Activated CD8-positive, alpha-beta memory T cell treated with anti-CD3 and anti-CD28 coated beads, Interleukin-2, amount 50 U/mL, for 4 hours (primary cell): ENCODE measurements around the gene ZNF470.

Source experiments
- DNase-seq: peaks from one replicate; pipeline ENCODE4 v3.0.0-alpha.2; 2020

ZNF470 gene

DNA sequence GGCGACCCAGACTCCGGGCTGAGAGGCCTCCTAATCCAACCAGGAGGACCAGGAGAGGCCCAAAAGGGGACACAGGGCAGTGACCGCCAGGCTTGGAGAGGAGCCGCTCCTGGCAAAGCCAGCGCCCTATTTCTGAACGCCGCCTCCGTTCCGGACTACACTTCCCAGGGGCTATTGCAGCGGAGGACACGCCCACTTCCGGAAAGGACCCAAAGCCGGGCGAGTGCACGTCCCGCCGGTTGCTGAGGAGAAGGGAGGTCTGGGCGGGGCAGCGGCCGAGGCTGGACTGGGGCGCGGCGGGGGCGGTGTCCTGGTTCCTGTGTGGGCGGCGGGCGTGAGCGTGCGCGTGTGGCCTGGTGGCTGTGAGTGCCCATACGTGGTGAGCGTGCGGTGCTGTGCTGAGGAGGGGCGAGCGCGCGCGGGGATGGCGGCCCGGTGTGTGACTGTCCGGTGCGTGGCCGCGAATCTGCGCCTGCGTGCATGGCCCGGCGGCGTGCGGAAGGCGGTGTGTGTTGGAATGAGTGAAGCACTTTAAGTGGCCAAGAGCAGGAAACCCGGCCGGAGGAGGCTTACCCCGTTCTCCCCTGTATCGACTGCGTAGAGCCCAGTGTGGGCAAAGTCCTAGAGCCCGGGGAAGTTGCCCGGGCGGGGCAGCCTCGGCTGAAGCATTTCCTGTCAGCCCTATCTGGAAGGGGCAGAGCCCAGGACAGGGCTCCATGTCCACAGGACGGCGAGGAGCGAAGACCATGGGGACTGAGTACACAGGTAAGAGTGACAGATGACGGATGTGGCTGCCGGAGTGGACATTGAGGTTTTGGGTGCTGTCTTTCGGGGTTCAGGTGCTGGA, at the start of gene ZNF470:
Gene ZNF470, plus strand, starts transcription at position 195 of the 847 bp plus-strand sequence. CDS start 2,844 bp downstream, outside the sequence.
- DNase-seq: peak; percentile 88

DNA sequence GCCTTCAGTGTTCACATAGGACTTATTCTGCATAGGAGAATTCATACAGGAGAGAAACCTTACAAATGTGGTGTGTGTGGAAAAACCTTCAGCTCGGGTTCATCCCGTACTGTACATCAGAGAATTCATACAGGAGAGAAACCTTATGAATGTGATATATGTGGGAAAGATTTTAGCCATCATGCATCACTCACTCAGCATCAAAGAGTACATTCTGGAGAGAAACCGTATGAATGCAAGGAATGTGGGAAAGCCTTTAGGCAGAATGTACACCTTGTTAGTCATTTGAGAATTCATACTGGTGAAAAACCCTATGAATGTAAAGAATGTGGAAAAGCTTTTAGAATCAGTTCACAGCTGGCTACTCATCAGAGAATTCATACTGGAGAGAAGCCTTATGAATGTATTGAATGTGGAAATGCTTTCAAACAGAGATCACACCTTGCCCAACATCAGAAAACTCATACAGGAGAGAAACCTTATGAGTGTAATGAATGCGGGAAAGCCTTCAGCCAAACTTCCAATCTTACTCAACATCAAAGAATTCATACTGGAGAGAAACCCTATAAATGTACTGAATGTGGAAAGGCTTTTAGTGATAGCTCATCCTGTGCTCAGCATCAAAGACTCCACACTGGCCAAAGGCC, 41.9 kb upstream of the ZNF470 start:
- no peak for DNase-seq

DNA sequence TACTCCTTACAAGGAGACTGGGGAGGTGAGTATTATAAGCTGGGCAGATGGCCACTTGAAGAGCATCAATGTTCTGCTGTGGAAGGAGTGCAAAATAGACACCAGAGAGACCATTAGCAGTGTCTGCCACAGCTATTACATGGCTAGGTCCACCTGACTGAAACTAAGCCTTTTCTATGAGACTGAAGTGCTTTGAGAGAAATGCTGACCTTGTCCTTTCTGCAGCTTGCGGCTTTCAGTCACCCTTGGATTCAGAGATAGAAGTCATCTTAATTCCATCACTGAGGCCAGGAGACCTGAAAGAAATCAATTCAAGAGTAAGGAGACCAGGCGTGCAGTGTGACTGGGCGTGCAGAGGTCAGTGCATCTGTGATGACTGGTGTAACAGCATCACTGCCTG, 29.8 kb upstream of the ZNF470 start:
- DNase-seq: no peak

DNA sequence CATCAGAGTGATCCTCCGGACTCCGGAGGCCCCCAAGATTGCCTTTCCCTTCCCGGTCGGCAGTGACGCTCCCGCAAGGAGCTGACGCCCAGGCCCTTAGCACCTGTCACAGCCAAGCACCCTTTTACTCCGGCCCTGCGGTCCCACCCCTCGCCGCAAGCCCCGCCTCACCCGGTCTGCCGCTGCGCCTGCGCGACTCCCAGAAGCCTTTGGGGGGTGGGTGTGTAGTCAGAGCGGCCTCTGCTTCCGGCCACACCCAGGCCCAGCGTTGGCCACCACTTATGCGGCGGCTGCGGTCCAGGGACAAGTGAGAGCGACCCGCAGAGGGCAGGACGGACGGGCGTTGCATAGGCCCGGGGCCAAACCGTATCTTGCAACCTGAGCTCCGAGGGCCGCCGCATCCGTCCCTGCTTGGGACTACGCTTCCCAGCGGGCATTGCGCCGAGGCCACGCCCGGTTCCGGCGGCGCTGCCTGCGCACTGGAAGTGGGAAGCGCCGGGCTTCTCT, 29.0 kb upstream of the ZNF470 start:
- DNase-seq: peak; percentile 86

DNA sequence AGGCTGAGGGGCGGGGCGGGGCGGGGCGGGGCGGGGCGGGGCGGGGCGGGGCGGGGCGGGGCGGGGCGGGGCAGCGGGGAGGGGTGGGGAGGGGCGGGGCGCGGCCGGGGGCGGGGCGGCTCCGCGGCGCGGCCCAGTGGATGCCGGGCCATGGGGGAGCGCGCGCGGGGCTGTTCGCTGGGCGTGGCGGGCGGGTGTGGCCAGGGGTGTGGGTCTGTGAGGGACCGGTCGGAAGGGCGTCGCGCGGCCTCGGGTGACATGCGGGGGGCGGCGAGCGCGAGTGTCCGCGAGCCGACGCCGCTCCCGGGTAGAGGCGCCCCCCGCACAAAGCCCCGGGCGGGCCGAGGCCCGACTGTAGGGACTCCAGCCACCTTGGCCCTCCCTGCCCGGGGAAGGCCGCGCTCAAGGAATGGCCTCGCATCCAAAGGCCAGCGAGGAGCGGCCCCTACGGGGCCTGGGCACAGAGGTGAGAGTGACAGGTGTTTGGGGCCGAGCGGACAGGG, 28.5 kb upstream of the ZNF470 start, which contains the start of gene ZFP28:
Gene ZFP28, plus strand, starts transcription at position 188 of the 503 bp plus-strand sequence. Its CDS starts 71 bp downstream, at position 259.
- DNase-seq: peak; percentile 70

DNA sequence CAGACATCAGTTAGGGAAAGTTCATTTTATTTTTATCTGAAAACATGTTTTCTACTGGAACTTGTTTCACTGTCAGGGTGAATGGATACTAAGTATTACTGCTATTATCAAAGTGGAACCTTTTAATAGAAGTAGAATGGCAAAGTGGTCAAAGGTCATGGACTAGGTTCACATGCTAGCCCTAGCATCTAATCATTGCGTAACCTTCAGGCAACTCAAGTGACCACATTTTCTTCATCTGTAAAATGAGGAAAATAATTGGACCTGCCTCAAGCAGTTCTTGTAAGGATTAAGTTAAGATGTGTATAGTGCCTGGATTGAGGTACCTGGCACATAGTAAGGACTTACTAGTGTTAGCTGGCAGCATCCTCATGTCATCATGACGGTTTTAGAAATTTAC, 23.5 kb upstream of the ZNF470 start:
- DNase-seq: no peak

DNA sequence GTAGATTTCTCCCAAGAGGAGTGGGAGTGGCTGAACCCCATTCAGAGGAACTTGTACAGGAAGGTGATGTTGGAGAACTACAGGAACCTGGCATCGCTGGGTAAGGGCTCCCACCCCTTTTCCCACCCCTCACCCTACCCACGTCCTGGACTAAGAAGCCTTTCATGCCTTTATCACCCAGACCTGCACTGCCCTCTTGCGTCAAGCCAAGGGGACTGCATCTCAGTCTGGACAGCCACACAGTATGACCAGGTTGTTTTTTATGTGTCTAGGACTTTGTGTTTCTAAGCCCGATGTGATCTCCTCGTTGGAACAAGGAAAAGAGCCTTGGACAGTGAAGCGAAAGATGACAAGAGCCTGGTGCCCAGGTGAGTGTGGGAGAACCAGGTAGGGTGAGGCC, 19.7 kb upstream of the ZNF470 start:
- no peak for DNase-seq

DNA sequence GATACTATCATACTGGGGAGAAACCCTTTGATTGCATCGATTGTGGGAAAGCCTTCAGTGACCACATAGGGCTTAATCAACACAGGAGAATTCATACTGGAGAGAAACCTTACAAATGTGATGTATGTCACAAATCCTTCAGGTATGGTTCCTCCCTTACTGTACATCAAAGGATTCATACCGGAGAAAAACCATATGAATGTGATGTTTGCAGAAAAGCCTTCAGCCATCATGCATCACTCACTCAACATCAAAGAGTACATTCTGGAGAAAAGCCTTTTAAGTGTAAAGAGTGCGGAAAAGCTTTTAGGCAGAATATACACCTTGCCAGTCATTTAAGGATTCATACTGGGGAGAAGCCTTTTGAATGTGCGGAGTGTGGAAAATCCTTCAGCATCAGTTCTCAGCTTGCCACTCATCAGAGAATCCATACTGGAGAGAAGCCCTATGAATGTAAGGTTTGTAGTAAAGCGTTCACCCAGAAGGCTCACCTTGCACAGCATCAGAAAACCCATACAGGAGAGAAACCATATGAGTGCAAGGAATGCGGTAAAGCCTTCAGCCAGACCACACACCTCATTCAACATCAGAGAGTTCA, 12.9 kb upstream of the ZNF470 start:
- DNase-seq: no peak

DNA sequence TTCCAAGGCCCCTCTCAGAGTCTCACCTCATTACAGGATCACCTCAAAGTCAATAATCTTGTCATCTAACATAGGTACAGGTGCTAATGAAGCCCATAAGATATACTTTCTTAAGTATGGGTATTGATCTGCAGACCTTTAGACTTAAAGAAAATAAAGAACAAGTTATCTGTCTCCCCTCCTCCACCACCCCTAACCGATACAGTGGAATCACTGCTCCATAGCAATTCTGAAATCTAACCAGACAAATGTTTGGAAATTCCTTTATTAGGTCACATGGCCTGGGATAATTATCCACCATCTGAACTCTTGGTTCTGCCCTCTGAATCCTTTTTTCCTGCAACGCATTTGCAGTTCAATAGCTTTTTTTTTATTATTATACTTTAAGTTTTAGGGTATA, 4.5 kb upstream of the ZNF470 start:
- no peak for DNase-seq

DNA sequence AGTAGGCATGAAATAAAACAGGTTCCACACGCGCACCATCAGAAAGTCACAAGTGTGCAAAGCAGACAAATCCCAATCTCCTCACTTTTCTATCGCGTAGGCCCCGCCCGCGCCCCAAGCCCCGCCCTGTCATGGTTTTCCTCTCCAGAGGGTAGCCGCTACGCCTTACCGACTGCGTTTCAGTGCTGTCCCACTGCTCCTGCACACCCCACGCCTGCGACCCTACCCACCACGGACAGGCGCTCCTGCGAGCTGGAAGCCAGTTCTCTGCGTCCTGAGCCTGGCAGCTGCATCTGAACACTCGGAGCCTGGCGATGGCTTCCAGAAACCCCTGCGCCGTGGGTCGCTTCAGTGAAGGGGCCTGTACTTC, 379 bp upstream of the ZNF470 start:
- DNase-seq: peak; percentile 33

DNA sequence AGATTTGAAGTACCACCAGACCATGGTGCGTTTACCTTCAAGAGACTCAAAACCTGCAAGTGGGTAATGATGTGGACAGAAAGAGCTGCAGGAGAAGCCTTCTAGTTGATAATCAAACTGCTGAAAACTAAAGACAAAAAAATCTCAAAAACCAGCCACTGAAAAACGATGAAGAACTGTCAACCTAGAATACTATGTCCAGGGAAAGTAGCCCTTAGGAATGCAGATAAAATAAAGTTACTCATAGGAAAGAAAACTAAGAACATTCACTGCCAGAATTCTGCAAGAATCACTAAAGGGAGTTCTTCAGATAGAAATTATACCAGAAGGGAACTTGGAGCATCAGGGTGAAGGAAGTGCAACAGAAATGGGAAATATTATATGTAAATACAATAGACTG, 5.3 kb downstream of the ZNF470 start:
- no peak for DNase-seq

DNA sequence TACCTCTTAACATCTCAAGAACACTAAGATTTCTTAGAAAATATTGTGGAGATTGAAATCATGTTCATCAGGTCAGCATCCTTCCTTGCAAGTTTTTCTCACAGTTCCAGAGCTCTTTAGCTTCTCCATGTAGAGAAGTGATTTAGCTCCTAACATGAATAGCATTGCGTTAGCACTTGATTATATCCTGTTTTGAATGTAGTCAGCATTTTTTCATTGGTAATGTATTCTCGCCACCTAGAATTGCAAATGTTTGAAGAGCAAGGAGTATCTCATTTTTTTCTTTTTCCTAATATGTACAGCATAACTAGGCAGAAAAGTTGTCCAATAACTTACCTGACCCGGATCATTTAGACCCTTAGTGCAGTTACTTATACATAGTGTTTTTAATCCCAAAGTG, 6.6 kb downstream of the ZNF470 start:
- DNase-seq: no peak

DNA sequence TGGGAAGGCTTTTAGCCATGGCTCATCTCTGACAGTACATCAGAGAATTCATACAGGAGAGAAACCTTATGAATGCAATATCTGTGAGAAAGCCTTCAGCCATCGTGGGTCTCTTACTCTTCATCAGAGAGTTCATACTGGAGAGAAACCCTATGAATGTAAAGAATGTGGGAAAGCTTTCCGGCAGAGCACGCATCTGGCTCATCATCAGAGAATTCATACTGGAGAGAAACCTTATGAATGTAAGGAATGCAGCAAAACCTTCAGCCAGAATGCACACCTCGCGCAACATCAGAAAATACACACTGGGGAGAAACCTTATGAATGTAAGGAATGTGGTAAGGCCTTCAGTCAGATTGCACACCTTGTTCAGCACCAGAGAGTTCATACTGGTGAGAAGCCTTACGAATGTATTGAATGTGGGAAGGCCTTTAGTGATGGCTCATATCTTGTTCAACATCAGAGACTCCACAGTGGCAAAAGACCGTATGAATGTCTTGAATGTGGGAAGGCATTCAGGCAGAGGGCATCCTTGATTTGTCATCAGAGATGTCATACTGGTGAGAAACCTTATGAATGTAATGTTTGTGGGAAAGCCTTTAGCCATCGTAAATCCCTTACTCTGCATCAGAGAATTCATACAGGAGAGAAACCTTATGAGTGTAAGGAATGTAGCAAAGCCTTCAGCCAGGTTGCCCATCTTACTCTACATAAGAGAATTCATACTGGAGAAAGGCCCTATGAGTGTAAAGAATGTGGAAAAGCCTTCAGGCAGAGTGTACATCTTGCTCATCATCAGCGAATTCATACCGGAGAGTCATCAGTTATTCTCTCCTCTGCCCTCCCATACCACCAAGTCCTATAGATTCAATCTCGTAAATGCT, 10.7 kb downstream of the ZNF470 start:
- DNase-seq: no peak

DNA sequence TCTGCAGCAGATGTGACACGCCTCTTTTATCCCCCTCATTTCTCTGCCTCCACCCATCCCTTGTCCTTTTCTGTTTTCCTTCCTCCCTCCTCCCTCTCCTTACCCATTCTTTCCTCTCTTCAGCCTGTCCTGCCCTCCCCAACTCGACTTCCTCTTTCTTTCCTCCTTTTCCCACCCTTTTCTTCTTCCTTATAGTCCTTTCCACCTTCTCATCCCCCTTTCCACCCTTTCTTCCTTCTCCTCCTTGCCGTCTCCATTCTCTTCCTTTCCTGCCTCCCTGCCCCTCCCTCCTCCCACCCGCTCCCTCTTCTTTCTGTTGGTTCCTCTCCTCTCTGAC, 27.1 kb downstream of the ZNF470 start:
- DNase-seq: no peak

DNA sequence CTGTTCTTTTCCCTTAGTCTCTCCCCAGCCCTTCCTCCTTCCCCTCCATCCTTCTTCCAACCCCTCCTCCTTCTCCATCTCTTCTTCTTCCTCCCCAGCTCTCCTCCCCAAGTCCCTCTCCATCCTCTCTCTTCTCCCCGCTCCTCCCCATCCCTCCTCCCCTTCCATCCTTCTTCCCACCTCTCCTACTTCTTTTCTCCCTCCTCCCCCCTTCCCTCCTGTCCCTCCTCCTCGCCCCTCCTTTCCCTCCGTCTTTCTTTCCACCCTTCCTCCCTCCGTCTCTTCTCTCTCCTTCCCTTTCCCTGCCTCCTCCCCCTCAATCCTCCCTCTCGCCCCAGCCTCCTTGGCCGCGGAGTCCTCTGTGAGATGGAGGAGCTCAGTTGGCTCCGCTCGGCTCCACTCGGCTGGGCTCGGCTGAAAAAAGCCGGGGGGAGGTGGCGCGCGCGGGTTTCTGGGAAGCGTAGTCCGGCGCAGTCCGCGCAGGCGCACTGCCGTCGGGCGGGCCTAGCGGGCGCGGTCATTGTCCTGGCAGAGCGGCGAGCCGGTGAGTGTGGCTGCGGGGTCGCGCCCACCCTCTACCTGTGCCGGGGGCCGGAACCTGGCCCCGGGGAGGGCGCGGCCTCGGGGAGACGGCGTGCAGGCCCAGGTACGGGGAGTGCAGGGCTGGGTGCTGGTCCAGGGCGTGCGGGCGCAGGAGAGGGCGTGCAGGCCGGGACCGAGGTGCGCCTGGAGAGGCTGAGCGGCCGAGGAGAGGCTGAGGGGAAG, 27.7 kb downstream of the ZNF470 start, which contains the start of gene ZNF71:
Gene ZNF71, plus strand, starts transcription at position 520 of the 765 bp plus-strand sequence. CDS start 6,257 bp downstream, outside the sequence.
- peak; percentile 88 for DNase-seq

DNA sequence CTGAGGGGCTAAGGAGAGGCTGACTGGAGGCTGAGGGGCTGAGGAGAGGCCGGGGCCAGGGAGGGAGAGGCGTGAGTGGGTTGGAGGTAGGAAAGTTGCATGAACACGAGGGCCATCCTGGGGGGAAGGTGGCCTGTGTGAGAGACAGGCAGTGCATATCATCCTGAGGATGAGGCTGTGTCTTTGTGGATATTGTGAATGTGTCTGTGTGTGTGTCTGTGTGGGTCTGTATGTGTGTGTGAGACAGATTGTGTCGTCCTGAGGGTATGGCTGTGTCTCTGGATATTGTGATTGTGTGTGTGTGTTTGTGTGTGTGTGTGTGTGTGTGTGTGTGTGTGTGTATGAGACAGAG, 28.3 kb downstream of the ZNF470 start:
- DNase-seq: no peak

DNA sequence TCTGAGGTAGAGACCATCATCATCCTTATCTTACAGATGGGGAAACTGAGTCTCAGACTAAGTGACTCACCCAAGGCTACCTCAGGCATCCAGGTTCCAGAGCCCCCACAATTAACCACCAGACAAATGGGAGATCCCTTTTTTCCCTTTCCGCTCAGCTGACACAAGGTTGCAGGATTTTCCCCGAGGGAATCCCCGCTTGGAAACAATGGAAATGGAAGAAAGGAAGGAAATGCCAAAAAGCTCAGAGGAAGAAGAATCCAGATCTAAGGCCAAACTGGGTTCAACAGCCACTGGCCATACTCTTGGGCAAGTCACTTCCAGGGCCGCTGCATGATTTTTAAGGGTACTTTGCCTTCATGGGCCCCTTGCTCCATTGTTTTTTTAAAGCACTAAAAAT, 29.4 kb downstream of the ZNF470 start:
- DNase-seq: no peak

DNA sequence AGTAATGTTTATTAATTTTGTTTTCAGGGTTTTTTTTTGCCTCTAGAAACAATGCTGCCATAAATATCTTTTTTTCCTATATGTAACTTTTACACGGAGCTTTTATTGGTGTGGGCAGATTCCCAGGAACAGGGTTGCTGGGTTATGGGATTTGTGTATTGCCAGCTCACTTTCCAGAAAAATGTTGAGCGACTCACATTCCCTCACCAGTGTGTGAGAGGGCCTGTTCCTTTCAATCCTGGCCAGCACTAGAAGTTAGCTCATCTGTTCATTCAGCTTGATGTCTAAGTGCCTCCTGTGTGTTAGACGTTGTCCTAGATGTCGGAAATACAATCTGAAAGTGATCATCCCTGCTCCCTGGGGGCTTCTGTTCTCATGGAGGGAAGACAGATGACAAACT, 30.4 kb downstream of the ZNF470 start:
- no peak for DNase-seq

DNA sequence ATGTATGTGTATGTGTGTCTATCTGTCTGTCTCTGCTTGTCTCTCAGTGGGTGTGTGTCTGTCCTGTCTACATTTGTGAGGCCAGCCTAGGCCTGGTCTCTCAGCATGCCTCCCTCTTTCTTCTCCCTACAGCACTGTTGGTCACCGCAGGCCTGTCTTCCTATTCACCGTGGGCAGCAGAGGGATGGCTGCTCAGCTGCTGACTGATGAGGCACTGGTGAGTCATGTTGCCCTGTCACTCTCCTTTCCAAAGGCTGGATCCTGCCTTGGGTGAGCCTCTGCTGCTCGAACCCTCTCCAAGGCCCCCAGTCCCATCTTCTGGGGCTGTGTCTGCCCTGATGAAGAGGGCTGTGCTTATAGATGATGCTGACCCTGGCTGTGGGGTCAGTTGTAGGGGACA, 34.1 kb downstream of the ZNF470 start:
- no peak for DNase-seq

DNA sequence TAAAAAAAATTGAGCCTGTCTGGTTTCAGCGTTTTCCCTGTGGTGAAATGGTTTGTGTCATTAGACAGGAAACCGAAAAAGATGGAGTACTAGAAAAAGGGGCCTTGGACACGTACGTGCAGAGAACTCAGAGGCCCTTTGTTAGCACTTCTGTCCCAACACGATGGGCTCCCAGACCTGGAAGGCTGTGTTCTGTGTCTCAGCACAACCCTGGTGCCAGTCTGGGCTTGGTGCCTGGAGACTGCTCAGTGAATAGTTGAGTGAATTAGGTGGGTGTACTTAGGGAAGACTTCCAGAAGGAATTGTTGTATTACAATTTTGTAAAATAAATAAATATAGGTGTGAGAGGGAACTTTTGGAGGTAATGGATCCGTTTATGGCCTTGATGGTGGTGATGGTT, 36.6 kb downstream of the ZNF470 start:
- DNase-seq: no peak

DNA sequence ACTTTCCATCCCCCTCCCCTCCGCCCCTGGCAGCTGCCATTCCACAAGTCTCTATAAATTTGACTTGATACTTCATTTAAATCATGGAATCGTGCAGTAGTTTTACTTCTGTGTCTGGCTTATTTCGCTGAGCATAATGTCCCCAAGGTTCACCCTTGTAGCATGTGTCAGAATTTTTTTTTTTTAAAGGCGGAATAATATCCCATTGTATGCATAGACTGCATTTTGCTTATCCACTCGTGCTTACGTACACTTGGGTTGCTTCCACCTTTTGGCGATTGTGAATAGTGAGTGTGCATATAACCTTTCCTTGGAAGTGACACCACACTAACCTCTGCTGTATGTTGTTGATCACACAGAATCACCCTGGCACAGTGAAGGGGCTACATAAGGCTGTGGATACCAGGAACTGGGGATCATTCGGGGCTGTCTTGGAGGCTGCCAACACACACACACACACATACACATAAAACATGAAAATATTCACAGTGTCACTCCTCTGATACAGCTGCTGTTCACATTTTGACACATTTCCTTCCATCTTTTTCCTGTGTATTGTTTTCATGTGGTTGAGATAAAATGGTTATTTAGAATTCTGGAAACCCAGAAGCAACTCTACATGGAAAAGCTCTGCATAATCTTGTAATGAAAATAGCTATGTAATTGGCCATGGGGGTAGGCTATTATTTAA, 41.2 kb downstream of the ZNF470 start:
- DNase-seq: no peak
